ENCODE results near the gene MIA3.

- TF ChIP-seq CTCF (conservative IDR thresholded peaks at IDR 0.05 in 1 of 2, IDR thresholded peaks at IDR 0.05 in 1 of 2; ENCODE audit: extremely low read depth in 1 of 2, insufficient read depth in 1 of 2, low read depth in 1 of 2, low read length in 2 of 2) (no peak), EZH2 (IDR thresholded peaks at IDR 0.05; ENCODE audit: borderline replicate concordance, low read length) (no peak)
These were observed 91.8 kb downstream of the MIA3 start for GRCh38 chr1:222709700-222710153.
